SIG-M5 treated with dmso at 0.1 percent for 504 hours (cell line): Measurements from ENCODE around the gene MANBA.
"Not testable (repeated sequence)": the region's sequence is repeated elsewhere in the genome, so short reads cannot be mapped to it uniquely, and the experiment has no call there.

Experiments
- DNase-seq: peaks from one replicate; lab custom pipeline; 2025; ENCODE audit not compliant: unreplicated experiment; lab: John Stamatoyannopoulos, UW

The MANBA gene

GRCh38 chr4:102725229-102725628 is 35.5 kb downstream of the MANBA start:
- DNase-seq = no peak

DNA sequence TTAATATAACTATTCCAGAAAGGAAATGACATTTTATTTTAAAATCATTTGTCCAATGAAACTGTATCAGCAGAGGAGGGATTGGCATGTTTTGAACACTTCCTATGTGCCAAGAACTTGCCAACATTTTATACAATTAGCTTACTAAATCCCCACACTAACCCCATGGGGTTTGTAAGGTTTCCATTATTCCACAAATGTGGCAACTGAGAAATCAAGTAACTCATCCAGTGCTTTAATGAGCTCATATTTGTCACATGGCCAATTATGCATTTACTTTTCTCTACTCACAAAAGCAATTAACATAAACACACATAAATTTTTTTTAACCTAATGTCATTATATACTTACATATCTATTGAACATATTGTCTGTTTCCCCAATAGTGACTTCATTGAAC is 37.3 kb downstream of the MANBA start:
- DNase-seq = no peak

- DNase-seq = no peak
These were observed 38.0 kb downstream of the MANBA start for GRCh38 chr4:102722740-102723139.

DNA sequence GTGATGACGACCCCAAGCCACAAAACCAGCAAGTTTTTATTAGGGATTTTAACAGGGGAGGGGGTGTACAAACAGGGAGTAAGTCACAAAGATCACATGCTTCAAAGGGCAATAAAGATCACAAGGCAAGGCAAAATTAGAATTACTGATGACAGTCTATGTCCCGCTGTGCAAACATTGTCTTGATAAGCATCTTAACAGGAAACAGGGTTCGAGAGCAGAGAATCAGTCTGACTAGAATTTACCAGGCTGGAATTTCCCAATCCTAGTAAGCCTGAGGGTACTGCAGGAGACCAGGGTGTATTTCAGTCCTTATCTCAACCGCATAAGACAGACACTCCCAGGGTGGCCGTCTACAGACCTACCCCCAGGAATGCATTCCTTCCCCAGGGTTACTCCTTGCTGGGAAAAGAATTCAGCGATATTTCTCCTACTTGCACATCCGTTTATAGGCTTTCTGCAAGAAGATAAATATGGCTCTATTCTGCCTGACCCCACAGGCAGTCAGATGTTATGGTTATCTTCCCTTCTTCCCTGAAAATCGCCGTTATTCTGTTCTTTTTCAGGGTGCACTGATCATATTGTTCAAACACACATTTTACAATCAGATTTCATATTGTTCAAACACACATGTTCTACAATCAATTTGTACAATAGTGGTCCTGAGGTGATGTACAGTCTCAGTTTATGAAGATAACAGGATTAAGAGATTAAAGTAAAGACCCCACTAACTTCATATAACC is 41.8 kb downstream of the MANBA start:
- not testable (repeated sequence) for DNase-seq

GRCh38 chr4:102717448-102718092 is 43.2 kb downstream of the MANBA start:
- no peak for DNase-seq

GRCh38 chr4:102715057-102715456 is 45.7 kb downstream of the MANBA start:
- no peak for DNase-seq

GRCh38 chr4:102713774-102714173 is 47.0 kb downstream of the MANBA start:
- DNase-seq = not testable (repeated sequence)

DNA sequence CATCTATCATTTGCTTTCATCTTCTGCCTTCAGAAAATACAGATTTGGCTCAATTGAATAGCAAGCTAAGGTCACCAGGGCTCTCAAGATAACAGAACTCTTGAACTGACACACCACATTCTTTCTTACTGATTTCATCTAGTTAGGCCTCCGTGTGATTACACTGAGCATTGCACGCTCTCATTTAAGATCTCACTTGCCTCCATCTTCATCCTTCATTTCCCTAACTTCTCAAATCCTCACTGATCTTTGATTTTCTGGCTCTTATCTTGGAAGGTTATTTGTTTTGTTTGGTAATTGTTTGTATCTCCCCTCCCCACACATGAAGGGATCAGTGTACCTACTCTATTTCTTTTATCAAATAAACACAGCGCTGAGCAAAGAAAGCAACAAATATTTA is 47.7 kb downstream of the MANBA start:
- no peak for DNase-seq

DNA sequence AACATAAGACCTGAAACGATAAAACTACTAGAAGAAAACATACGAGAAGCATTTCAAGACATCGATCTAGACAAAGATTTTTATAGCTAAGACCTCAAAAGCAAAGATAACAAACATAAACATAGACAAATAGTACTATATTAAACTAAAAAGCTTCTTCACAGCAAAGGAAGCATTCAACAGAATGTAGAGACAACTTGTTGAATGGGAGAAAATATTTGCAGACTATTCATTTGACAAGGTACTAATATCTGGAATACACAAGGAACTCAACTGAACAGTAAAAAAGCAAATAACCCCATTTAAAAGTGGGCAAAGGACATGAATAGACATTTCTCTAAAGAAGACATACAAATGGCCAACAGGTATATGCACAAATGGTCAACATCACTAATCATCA is 49.8 kb downstream of the MANBA start:
- no peak for DNase-seq

- not testable (repeated sequence) for DNase-seq
These were observed 51.7 kb downstream of the MANBA start for GRCh38 chr4:102709060-102709459.

- no peak for DNase-seq
These were observed 53.6 kb downstream of the MANBA start for GRCh38 chr4:102707150-102707549.

- no peak for DNase-seq
These were observed 55.3 kb downstream of the MANBA start for GRCh38 chr4:102705391-102705935.

DNA sequence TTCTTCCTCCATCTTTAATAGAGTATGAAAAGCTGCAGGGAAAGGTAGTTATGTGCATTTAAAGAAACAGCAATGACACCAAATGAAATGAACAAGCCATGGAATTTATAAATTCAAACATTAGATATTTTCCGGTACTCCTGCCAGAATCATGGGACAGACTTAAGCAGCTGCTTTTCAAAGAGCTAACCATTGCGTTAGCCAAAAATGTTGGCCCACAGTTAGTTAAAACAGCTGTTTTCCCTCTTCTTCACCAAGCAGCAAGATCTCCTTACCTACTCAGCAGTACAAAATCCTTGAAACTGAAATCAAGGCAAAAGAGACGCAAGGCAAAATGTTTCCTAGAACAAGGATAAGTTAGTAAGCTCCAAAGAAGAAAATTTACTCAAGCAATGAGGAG is 64.0 kb downstream of the MANBA start:
- no peak for DNase-seq

DNA sequence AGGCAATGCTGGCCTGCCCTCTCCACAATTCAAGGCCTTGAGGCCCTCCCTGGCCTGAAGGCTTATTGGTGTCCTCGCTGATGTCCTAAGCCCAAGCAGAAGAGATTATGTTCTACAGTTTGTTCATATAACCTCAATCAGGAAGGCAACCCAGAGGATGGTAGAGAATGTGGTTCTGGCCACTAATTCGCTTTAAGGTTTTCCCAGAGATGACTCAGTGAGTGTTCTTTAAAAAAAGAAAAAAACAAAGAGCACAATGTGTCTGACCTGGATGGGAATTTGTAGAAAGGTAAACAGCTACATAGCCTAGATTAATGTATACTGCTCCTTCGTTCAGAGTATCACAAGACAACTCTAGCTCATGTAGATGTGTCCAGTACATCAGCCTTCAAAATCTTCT is 66.0 kb downstream of the MANBA start:
- no peak for DNase-seq

GRCh38 chr4:102693861-102694260 is 66.9 kb downstream of the MANBA start:
- no peak for DNase-seq

DNA sequence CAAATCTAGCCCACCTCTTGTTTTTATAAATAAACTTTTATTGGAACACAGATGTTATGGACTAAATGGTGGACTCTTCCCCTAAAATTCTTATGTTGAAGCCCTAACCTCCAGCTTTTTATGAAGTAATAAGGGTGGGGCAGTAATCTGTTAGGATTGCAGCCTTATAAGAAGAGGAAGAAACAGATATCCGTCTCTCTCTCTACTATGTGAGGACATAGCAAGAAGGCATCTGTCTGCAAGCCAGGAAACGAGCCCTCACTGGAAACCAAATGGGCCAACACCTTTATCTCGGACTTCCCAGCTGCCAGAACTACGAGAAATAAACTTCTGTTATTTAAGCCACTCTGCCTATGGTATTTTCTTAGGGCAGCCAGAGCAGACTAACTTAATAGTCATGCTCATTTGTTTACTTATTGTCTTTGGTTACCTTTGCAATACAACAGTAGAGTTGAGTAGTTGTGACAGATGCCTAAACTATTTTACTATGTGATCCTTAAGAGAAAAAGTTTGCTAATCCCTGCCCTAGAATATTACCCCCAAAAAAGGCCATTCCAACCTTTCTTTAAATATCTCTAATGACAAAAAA is 67.4 kb downstream of the MANBA start:
- DNase-seq = no peak

DNA sequence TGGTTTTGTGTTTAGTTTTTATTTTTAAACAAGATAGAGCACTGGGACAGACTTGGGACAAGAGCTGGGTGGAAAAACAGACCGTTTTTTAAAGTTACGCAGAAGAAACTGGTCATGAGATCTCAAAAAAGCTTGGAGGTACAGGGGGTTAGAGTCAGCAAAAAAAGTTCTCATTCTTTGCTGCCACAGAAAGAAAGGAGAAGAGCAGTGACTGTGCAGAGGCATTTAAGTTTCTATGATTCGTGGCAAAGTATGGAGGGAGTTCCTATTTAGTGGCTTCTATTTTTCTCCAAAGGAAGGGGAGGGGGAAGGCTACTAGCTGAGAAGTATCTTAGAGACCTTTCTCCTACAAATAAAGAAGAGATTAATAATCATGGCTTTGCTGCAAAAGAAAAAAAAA is 68.3 kb downstream of the MANBA start:
- no peak for DNase-seq

DNA sequence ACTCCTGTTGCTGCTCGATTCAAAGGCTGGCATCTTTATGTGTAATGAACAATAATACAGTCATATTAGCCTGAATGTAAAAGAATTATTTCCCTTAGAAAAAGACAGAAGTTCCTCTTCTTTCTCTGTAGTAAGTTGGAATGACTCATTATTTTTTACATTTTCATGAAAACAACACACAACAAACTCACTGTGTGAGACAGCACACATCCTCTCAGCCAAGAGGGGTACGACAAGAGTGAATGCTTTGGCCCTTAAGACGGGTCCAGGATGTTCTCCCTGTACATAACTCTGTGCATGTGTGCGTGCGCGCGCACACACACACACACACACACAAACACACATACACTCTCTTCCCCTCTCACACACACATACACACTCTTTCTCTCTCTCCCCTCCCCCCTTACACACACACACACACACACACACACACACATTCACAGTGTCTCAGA is 72.8 kb downstream of the MANBA start:
- DNase-seq = no peak

DNA sequence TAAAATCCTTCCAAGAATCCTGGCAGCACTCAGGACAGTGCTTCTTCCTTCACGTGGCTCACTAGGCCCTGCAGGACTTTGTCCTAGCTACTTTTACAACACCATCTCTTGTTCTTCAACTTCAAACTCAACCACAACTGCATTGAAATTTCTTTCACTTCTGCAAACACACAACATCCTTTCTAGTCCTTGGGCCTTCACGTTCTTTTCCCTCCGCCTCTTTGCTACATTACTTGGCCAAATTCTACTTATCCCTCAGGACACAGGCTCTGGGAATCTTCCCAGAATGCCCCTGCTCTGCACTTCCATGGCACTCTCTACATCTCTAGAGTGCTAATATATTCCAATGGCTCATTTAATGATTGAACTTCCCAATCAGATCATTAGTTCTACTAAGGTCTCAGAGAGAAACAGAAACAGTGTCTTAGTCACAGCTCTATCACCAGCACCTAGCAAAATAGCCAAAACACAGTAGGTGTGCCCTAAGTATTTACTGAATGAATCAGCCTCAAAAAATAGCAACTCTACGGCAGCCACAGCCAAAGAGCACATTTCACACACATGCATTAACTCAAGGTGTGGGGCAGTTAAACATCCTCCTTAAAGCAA is 73.3 kb downstream of the MANBA start:
- peak; percentile 73 for DNase-seq

DNA sequence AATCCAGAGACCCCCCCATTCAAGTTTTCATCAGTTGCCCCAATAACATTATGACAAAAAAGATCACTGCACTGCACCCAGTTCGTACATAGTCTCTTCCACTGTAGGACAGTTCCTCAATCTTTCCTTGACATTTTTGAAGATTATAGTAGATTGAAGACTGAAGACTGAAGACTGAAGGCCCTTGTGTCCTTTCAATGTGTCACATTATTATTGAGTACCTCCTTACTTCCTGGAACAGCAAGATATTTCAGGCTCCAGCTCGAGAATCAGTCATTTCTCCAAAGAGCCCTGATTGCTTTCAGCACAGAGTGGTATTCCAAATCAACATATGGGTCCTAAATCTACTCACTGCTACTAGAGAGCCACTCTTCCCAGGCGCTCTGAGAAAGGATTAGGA is 75.0 kb downstream of the MANBA start:
- no peak for DNase-seq

- no peak for DNase-seq
These were observed 76.1 kb downstream of the MANBA start for GRCh38 chr4:102684610-102685052.
